ENCODE measurements around the gene SPAAR. TPM values are rescaled to one million over a fixed set of nuclear protein-coding genes. Genes with fewer than 3 reads are reported as not detected.

The SPAAR gene
- total RNA-seq, 3 donors from 2014 or later (not counting 1 experiment from before 2014, with no cell fraction given), result not detected

GRCh38 chr9:35948901-35949318 is 39.6 kb downstream of the SPAAR start:
- Mint-ChIP-seq H3K27ac (no peak overlapping the region), H3K4me3 (no peak overlapping the region)

GRCh38 chr9:35951736-35952135 is 42.4 kb downstream of the SPAAR start:
- H3K27ac ChIP-seq (ENCODE audit: low read length), result no peak overlapping the region
- intact Hi-C loops (cut with micrococcal nuclease), result no loop called here
- H3K4me3 Mint-ChIP-seq, result no peak overlapping the region
- H3K36me3 ChIP-seq (ENCODE audit: control insufficient read depth, insufficient read depth, low read length), result no peaks in the 10 kb centered on the region
- no peak overlapping the region for H3K4me3 ChIP-seq (ENCODE audit: low read length)
- DNase-seq, result no peak
- peaks cover 15 to 25% of the 10 kb centered on the region in 2 donors for H3K27me3 Mint-ChIP-seq (ENCODE audit: low read depth in 2 of 2)
- peaks cover 2% of the 10 kb centered on the region for H3K27me3 ChIP-seq (ENCODE audit: control insufficient read depth, insufficient read depth, low read length)
- no peaks in the 10 kb centered on the region for H3K9me3 Mint-ChIP-seq
- WGBS (ENCODE audit: insufficient coverage), result 79% methylated on average over 5 of the region's 6 CpGs
- H3K9me3 ChIP-seq (ENCODE audit: control insufficient read depth, insufficient read depth, low read length), result no peaks in the 10 kb centered on the region
- TF ChIP-seq CTCF (IDR thresholded peaks at IDR 0.05), result no peak
- no peaks in the 10 kb centered on the region for H3K4me1 Mint-ChIP-seq
- no peaks in the 10 kb centered on the region for H3K36me3 Mint-ChIP-seq
- no peaks in the 10 kb centered on the region for H3K4me1 ChIP-seq (ENCODE audit: control insufficient read depth, insufficient read depth, low read length)
- ATAC-seq, result no peak
- no peak overlapping the region for H3K27ac Mint-ChIP-seq

More at GRCh38 chr9:35948901-35949318, 39.6 kb downstream of the SPAAR start:
- Mint-ChIP-seq H3K4me1 (peaks cover 5% of the 10 kb centered on the region in 2 donors), H3K36me3 (no peaks in the 10 kb centered on the region), H3K9me3 (no peaks in the 10 kb centered on the region), H3K27me3 (ENCODE audit: low read depth in 2 of 2) (peaks cover 9 to 11% of the 10 kb centered on the region in 2 donors)
- Histone ChIP-seq H3K27me3 (ENCODE audit: control insufficient read depth, insufficient read depth, low read length) (peaks cover 1% of the 10 kb centered on the region), H3K27ac (ENCODE audit: low read length) (no peak overlapping the region), H3K36me3 (ENCODE audit: control insufficient read depth, insufficient read depth, low read length) (no peaks in the 10 kb centered on the region), H3K4me3 (ENCODE audit: low read length) (no peak overlapping the region), H3K9me3 (ENCODE audit: control insufficient read depth, insufficient read depth, low read length) (no peaks in the 10 kb centered on the region), H3K4me1 (ENCODE audit: control insufficient read depth, insufficient read depth, low read length) (no peaks in the 10 kb centered on the region)
- intact Hi-C loops (cut with micrococcal nuclease), result no loop called here
- DNase-seq (no peak), ATAC-seq (no peak)
- no peak for TF ChIP-seq CTCF (IDR thresholded peaks at IDR 0.05)
- WGBS (ENCODE audit: insufficient coverage), result 56% methylated on average over 1 of the region's 2 CpGs

GRCh38 chr9:35952526-35953191 is 43.4 kb downstream of the SPAAR start:
- Histone ChIP-seq H3K36me3 (ENCODE audit: control insufficient read depth, insufficient read depth, low read length) (no peaks in the 10 kb centered on the region), H3K27ac (ENCODE audit: low read length) (no peak overlapping the region), H3K9me3 (ENCODE audit: control insufficient read depth, insufficient read depth, low read length) (no peaks in the 10 kb centered on the region), H3K4me3 (ENCODE audit: low read length) (no peak overlapping the region), H3K4me1 (ENCODE audit: control insufficient read depth, insufficient read depth, low read length) (no peaks in the 10 kb centered on the region), H3K27me3 (ENCODE audit: control insufficient read depth, insufficient read depth, low read length) (peaks cover 2% of the 10 kb centered on the region)
- WGBS (ENCODE audit: insufficient coverage), result 83% methylated on average over 5 of the region's 6 CpGs
- DNase-seq (no peak), ATAC-seq (no peak)
- Mint-ChIP-seq H3K4me3 (no peak overlapping the region), H3K27ac (no peak overlapping the region), H3K36me3 (no peaks in the 10 kb centered on the region), H3K4me1 (no peaks in the 10 kb centered on the region), H3K27me3 (ENCODE audit: low read depth in 2 of 2) (peaks cover 24 to 34% of the 10 kb centered on the region in 2 donors), H3K9me3 (no peaks in the 10 kb centered on the region)
- TF ChIP-seq CTCF (IDR thresholded peaks at IDR 0.05), result no peak
- intact Hi-C loops (cut with micrococcal nuclease), result no loop called here

All from natural killer cell (primary cell).